SW 1271 (cell line): ENCODE data around the gene PFKL.
"Not testable (repeated sequence)": the region's sequence is repeated elsewhere in the genome, so short reads cannot be mapped to it uniquely, and the experiment has no call there.

Experiments
- DNase-seq, 2 experiments: peaks; one replicate each; lab custom pipeline; 2025; lab: John Stamatoyannopoulos, UW

Gene PFKL

DNA sequence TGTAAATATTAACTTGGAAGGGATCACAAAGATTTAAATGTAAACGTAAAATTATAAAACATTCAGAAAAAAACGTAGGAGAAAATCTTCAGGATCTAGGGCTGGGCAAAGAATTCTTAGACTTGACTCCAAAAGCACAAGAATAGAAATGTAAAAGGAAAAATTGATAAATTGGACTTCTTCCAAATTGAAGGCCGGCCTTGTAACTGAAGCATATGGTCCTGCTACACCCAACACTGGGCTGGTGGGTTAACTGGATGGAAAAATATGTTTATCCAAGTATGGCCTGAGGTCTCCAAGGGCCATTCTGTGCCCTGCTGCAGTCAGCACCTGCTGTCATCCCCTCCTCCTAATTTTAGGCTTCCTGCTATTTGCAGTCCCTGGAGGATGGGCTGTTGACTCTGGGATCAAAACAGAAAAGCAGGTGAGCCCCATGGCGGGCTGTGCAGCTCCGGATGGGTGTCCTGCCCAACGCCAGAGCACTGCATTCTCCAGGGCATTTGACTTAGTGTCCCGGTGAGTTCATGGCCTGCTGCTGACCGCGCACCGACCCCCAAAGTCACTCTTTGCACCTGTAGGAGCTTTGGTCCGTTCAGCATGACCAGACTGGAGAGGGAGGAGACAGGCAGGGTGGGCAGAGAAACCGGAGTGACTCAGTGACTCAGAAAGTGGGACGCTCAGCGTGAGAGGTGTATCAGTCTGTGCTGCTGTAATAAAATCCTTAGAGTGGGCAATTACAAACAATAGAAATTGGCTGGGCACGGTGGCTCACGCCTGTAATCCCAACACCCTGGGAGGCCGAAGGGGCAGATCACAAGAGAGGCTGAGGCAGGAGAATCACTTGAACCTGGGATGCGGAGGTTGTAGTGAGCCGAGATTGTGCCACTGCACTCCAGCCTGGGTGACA lies 20.2 kb upstream of the PFKL start:
- DNase-seq: no peak

GRCh38 chr21:44281801-44282200 lies 18.1 kb upstream of the PFKL start:
- DNase-seq: no peak

DNA sequence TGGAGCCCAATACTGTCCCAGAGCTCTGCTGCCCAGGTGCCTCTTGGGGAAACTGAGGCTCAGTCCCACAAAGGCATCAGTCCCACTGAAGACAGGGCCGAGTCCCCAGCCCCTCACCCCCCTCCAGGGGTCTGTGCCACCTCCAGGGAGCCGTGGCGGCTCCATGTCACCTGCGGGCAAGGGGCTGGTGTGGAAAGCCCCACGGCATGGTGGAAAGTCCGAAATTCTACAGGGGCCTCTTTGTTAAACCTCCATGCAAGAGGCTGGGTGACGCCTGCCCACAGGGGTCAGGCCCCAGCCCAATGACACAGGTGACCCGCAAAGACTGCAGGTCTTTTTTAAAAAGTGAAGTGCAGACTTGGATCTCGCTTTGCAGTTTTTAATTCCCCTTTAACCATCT lies 17.5 kb upstream of the PFKL start:
- DNase-seq: no peak

DNA sequence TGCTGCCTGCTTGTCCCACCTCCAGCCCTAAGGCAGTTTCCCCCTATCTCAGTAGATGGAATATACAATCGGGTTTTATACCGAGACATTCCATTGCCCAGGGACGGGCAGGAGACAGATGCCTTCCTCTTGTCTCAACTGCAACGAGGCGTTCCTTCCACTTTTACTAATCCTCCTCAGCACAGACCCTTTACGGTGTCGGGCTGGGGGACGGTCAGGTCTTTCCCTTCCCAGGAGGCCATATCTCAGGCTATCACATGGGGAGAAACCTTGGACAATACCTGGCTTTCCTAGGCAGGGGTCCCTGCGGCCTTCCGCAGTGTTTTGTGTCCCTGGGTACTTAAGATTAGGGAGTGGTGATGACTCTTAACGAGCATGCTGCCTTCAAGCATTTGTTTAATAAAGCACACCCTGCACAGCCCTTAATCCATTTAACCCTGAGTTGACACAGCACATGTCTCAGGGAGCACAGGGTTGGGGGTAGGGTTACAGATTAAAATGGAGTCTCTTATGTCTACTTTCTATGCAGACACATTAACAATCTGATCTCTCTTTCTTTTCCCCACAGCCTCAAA lies 16.6 kb upstream of the PFKL start:
- not testable (repeated sequence) for DNase-seq

DNA sequence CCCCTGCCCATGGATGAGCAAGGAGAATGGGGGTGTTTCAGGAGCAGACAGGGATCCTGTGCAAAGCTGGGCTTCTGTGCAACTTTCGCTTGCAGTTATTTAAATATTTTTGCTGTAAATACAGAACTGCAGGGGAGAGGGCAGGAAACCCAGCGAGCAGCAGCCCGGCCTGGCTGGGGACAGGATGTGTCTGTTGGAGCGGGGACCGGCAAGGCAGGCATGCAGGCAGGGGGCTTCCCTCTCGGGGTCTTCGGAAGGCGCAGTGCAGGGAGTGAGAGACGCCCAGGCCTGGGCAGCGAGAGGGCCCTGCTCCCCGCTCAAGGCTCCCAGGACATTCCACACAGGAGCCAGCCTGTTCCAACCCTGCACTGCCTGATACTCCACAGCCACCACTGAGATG lies 15.9 kb upstream of the PFKL start:
- no peak for DNase-seq

- no peak for DNase-seq
Measured at GRCh38 chr21:44285138-44285992, 14.5 kb upstream of the PFKL start, which contains the start of gene AIRE. AIRE (plus strand) TSS chr21:44285876; CDS start chr21:44286007, 131 bp downstream.

DNA sequence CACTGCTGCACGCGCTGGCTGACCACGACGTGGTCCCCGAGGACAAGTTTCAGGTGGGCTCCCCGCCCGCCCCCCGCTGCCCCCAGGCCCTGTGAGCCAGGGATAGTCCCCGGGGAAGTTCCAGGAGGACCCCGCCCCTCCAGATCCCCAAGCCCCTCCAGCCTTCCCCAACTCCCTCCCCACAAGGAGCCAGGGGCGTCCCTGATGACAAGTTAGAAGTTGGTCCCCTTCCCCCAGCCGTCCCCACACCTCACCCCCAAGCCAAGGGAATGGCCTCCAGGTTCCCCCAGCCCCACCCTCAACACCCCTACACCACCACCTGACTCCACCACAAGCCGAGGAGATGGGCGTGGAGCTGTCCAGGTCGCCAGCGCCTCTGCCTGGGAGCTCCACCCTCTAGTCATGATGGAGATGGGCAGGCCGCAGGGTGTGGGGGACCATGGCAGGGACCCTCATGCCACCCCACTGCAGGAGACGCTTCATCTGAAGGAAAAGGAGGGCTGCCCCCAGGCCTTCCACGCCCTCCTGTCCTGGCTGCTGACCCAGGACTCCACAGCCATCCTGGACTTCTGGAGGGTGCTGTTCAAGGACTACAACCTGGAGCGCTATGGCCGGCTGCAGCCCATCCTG lies 13.7 kb upstream of the PFKL start:
- no peak for DNase-seq

- no peak for DNase-seq
Measured at GRCh38 chr21:44286716-44287632, 12.9 kb upstream of the PFKL start.

GRCh38 chr21:44288251-44289110 lies 11.4 kb upstream of the PFKL start:
- no peak for DNase-seq

DNA sequence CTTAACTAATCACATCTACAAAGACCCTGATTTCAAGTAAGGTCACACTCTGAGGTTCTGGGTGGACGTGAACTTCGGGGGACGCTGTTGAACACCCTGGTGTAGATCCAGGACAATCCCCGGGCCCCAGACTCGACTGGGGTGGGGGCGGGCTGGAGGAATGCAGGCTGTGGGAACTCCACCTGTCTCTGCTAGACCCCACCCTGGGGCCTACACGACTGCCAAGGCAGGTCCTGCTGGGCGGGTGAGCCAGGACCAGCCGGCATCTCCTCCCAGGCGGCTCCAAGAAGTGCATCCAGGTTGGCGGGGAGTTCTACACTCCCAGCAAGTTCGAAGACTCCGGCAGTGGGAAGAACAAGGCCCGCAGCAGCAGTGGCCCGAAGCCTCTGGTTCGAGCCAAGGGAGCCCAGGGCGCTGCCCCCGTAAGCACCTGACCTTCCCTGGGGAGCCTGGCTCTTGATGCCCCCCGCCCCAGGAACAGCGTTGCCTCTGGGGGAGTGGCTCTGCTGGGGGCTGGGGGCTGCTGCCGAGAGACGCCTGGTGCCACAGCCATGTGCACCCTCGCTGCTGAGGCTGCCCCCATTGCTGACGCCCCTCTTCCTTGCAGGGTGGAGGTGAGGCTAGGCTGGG lies 10.4 kb upstream of the PFKL start:
- DNase-seq: no peak

GRCh38 chr21:44290327-44291077 lies 9.4 kb upstream of the PFKL start:
- DNase-seq: no peak

DNA sequence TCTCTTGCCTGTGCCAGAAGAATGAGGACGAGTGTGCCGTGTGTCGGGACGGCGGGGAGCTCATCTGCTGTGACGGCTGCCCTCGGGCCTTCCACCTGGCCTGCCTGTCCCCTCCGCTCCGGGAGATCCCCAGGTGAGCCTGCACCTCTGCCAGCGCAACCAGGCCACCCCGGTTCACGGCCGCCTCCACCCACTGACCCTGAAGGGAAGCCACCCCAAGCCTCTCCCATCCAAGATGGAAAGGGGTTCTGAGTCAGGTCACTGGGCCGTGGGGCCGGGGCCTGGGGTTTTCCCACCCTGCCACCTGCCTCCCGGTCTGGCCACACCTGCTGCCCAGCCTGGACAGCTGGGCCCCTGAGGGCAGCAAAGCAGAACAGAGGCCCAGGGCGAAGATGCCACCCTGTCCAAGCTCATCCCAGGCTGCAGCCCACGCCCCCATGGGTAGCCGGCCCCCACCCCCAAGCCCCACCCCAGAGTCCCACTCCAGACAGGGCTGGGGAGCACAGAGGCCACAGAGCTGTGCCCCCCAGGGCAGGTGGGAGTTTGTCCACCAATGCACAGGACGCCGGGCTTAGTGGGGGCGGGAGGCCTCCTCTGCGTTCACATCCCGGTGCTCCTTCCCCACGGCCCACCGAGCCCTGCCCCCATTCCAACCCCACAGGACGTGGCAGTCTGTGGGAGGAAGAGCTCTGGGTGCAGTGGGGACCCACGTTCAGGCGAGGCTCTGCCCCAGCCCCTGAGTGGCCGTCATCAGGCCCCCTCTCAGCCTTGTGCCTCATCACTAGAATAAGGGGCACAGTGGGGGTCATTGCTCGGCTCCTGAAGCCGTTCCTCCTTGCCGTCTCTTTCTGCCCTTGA lies 8.5 kb upstream of the PFKL start:
- DNase-seq: no peak

GRCh38 chr21:44291936-44292811 lies 7.7 kb upstream of the PFKL start:
- no peak for DNase-seq

DNA sequence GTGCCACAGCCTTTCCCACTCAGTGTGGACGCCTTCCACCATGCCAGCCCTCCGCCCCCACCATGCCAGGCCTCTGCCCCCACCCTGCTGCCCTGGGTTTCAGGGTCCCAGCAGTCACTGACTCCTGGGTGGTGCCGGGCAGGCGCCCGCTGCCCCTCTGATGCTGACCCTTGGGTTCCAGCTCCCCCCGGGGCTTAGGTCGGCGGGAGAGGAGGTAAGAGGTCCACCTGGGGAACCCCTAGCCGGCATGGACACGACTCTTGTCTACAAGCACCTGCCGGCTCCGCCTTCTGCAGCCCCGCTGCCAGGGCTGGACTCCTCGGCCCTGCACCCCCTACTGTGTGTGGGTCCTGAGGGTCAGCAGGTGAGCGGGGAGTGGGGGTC lies 7.0 kb upstream of the PFKL start:
- no peak for DNase-seq

DNA sequence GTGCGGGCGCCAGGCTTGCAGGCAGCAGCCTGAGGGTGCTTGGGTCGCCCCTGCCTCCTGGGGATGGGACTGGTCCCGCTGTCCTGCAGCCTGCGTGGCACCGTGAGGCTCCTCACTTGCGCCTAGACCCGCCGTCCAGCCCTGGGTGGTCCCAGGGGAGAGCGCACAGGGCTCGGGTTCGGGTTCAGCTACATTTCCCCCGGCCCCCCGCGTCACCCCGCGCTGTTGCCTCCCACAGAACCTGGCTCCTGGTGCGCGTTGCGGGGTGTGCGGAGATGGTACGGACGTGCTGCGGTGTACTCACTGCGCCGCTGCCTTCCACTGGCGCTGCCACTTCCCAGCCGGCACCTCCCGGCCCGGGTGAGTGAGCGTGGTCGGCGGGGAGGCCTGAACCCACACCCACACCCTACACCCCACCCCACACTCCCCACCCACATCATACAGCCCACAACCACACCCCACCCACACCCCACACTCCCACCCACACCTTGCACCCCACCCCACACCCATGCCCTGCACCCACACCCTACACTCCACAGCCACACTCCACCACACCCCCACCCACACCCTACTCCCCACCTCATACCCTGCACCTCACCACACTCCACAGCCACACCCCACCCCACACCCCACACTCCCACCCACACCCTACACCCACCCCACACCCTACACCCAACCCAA lies 6.2 kb upstream of the PFKL start:
- DNase-seq: no peak
